ENCODE data around the gene TMEM132A. TPM values are rescaled to one million over a fixed set of nuclear protein-coding genes. Genes with fewer than 3 reads are reported as not detected.

TMEM132A gene
- total and polyA plus RNA-seq, 2 of the 13 experiments (the other 11 are each of a cell fraction or from before 2014, with no cell fraction given): 11.1 to 32.9 TPM

GRCh38 chr11:60906132-60906972 lies 17.9 kb upstream of the TMEM132A start, which contains the start of gene PRPF19 (continued):
- TF ChIP-seq ZNF275 (CRISPR knock-in tag; IDR thresholded peaks at IDR 0.05; ENCODE audit: borderline replicate concordance): no peak; the same call in 1 of the 2 replicates
- peak; percentile 94 for TF ChIP-seq PHF8 (CRISPR knock-in tag; IDR thresholded peaks at IDR 0.05)
- TF ChIP-seq JUNB (CRISPR knock-in tag; IDR thresholded peaks at IDR 0.05; ENCODE audit: borderline replicate concordance): no peak
- TF ChIP-seq ZNF619 (CRISPR knock-in tag; IDR thresholded peaks at IDR 0.05): no peak
- 0 out of 2 replicates have a peak, but pooled peaks have one; percentile 27 for TF ChIP-seq GTF2F1 (IDR thresholded peaks at IDR 0.05; ENCODE audit: low read length)
- peak; percentile 84; the same call in 1 of the 2 replicates for TF ChIP-seq CREBL2 (CRISPR knock-in tag; IDR thresholded peaks at IDR 0.05; ENCODE audit: borderline replicate concordance)
- TF ChIP-seq ZFX (CRISPR knock-in tag; IDR thresholded peaks at IDR 0.05; ENCODE audit: low read depth): peak; percentile 85
- 0 out of 2 replicates have a peak, but pooled peaks have one; percentile 40 for TF ChIP-seq ZBTB38 (CRISPR knock-in tag; IDR thresholded peaks at IDR 0.05)
- TF ChIP-seq MXD4 (CRISPR knock-in tag; IDR thresholded peaks at IDR 0.05): peak; percentile 90; the same call in 1 of the 2 replicates
- TF ChIP-seq DMTF1 (CRISPR knock-in tag; IDR thresholded peaks at IDR 0.05): no peak
- TF ChIP-seq TSC22D2 (CRISPR knock-in tag; IDR thresholded peaks at IDR 0.05; ENCODE audit: borderline replicate concordance): no peak
- 0 out of 2 replicates have a peak, but pooled peaks have one; percentile 51 for TF ChIP-seq RFXAP (CRISPR knock-in tag; IDR thresholded peaks at IDR 0.05; ENCODE audit: borderline replicate concordance)
- TF ChIP-seq ZNF354B (CRISPR knock-in tag; IDR thresholded peaks at IDR 0.05): no peak
- 0 out of 2 replicates have a peak, but pooled peaks have one; percentile 39 for TF ChIP-seq DNMT3B (CRISPR knock-in tag; conservative IDR thresholded peaks at IDR 0.05)
- no peak for TF ChIP-seq HOXA7 (CRISPR knock-in tag; IDR thresholded peaks at IDR 0.05)
- TF ChIP-seq ZNF143 (CRISPR knock-in tag; IDR thresholded peaks at IDR 0.05): peak; percentile 95
- TF ChIP-seq HMG20B (CRISPR knock-in tag; conservative IDR thresholded peaks at IDR 0.05): no peak
- TF ChIP-seq NFAT5 (CRISPR knock-in tag; IDR thresholded peaks at IDR 0.05): 0 out of 2 replicates have a peak, but pooled peaks have one; percentile 72
- TF ChIP-seq EHMT2 (IDR thresholded peaks at IDR 0.05; ENCODE audit: borderline replicate concordance, low read depth, low read length): no peak
